HG03460 (cell line): Measurements from ENCODE around the gene CEP112.

Experiments
- ATAC-seq: cut with Tn5 transposase; IDR thresholded peaks from one replicate; pipeline ENCODE4 v1.9.1; 2021; ENCODE audit not compliant: unreplicated experiment

CEP112 gene

GRCh38 chr17:65893692-65894279, 298.1 kb downstream of the CEP112 start:
- ATAC-seq = no peak

- ATAC-seq = no peak
Measured at GRCh38 chr17:65892912-65893377, 299.0 kb downstream of the CEP112 start.

GRCh38 chr17:65891231-65891735, 300.6 kb downstream of the CEP112 start:
- no peak for ATAC-seq

DNA sequence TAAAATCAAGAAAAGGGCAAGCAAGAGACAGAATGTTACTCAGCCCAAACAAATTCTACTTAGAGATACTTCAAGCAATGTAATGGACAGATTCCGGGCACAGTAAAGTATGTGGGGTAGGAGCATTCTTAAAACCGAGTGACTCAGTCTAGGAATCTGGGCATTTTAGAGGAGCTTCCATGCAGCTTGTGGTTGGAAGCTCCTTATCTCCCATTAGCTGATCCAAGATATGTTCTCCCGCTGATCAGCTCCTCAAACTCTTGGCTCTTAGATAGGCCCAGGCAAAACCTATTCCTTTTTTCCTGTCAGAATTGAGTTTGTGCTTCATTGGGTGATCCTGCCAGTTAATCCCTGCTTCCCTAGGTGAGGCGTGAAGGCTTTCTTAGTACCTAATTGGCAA, 303.3 kb downstream of the CEP112 start:
- ATAC-seq = no peak

GRCh38 chr17:65886315-65887245, 305.4 kb downstream of the CEP112 start:
- ATAC-seq = no peak

GRCh38 chr17:65885541-65886312, 306.2 kb downstream of the CEP112 start:
- ATAC-seq = no peak

- ATAC-seq = no peak
Measured at GRCh38 chr17:65876985-65877384, 314.9 kb downstream of the CEP112 start.

DNA sequence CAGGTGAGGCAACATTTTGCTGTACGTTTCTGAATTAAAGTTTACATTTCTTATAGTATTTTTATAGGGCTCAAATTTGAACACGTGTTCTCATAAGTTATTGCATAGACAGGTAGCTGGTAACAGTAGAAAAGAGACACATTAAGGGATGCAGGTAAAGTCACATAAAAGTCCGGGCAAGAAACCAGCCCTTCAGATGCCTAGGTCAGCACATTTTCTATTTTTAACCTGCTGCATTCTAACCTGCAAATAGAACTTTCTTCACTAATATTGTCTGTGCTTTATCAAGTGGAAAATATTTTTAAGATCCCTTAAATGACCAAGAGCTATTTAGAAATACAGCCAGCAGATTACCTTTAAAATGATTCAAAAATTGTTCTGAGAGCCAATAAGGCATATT, 323.1 kb downstream of the CEP112 start:
- ATAC-seq = no peak

DNA sequence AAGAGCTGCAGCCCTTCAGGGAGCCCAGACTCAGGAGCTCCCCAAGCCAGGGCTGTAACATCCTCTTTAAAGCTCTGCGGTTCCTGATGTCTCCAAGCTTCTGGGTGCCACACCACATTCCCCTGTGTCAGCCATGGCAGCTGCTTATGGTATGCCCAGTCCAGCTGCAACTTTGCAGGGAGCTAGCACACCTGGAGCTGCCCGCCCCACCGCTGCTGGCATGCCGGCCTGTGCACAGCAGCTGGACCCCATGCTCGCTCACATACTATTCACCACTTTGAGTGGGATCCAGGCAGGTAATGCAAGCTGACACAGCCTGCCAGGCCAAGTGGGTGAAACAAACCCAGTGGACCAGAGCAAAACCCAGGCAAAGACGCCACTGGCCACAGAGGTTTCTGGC, 324.9 kb downstream of the CEP112 start:
- ATAC-seq = no peak

DNA sequence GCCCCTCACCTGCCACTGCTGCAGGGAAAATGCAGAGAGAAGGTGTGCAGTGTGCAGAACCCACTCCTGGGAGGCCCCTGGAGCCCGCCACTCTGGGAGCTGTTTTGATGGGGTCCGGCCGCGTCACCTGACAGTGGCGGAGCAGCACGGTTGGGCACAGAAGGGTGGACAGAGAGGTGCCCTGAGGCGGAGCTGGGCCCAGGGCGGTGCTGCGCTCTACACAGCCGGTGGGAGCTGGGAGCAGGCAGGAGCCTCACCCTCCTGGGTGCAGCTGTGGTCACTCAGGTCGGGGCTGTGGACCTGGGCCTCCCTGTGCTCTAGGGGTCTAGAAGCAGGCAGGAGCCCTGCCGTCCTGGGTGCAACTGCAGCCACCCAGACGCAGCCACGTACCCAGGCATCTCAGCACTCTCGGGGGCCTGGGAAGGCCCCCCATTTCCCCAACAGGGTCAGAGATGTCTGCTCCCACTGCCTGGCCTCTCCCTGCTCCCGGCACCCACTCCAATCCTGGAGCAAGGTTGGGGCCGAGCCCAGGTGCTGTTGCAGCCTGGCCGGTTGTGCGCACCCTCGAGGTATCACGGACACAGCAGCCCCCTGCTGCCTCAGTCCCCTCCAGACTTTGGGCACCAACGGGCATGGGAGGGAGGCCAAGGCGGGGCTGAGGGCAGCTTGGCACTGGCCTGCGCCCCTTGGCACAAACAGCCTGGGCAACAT, 326.1 kb downstream of the CEP112 start:
- ATAC-seq = no peak

- no peak for ATAC-seq
Measured at GRCh38 chr17:65864394-65864793, 327.5 kb downstream of the CEP112 start.

GRCh38 chr17:65857718-65858117, 334.2 kb downstream of the CEP112 start:
- ATAC-seq = no peak

DNA sequence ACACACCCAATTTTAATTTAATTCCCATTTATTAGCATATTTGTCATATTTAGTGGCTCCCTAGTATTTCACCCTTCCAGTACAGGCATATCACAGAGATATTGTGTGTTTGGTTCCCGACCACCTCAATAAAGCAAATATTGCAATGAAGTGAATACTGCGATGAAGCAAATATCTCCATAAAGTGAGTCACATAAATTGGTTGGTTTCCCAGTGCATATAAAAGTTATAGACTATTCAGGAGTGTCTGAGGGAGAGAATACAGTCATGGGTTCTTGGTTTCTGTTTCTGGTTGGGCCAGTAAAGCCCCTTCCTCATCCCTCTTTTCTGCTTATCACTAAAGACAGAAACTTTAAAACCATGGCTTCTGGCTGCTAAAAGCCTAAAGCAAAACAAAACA, 335.1 kb downstream of the CEP112 start:
- no peak for ATAC-seq

GRCh38 chr17:65855675-65856074, 336.3 kb downstream of the CEP112 start:
- ATAC-seq = no peak

- no peak for ATAC-seq
Measured at GRCh38 chr17:65855245-65855644, 336.7 kb downstream of the CEP112 start.

- ATAC-seq = no peak
Measured at GRCh38 chr17:65853816-65854215, 338.1 kb downstream of the CEP112 start.

- ATAC-seq = no peak
Measured at GRCh38 chr17:65852911-65853310, 339.0 kb downstream of the CEP112 start.

- ATAC-seq = no peak
Measured at GRCh38 chr17:65851965-65852736, 339.8 kb downstream of the CEP112 start.

DNA sequence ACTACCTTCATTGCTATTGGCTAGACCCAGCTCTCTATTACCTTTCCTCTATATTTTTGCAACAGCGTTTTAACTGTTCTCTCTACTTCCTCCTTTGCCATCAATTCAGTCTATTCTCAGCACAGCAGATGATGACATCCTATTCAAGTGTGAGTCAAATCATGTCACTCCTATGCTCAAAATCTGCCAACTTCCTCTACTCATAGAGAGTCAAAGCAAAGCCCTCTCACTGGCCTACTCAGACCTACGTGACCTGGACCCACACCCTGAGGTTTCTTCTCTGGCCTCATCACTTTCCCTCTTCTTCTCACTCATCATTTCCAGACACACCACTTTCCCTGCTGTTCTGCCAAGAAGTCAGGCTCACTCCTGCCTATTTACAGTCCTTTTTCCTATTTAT, 341.4 kb downstream of the CEP112 start:
- no peak for ATAC-seq

- no peak for ATAC-seq
Measured at GRCh38 chr17:65848751-65849150, 343.2 kb downstream of the CEP112 start.
